CD4-positive, alpha-beta T cell treated with Interleukin-2 at 100 ng/mL for 4 hours (primary cell): Measurements from ENCODE around the gene PVR.
"Not testable (repeated sequence)": the region's sequence is repeated elsewhere in the genome, so short reads cannot be mapped to it uniquely, and the experiment has no call there.

ENCODE experiments used
- DNase-seq: peaks from one replicate; pipeline ENCODE4 v3.0.0-alpha.2; 2020; ENCODE audit warnings: low spot score

The PVR gene

DNA sequence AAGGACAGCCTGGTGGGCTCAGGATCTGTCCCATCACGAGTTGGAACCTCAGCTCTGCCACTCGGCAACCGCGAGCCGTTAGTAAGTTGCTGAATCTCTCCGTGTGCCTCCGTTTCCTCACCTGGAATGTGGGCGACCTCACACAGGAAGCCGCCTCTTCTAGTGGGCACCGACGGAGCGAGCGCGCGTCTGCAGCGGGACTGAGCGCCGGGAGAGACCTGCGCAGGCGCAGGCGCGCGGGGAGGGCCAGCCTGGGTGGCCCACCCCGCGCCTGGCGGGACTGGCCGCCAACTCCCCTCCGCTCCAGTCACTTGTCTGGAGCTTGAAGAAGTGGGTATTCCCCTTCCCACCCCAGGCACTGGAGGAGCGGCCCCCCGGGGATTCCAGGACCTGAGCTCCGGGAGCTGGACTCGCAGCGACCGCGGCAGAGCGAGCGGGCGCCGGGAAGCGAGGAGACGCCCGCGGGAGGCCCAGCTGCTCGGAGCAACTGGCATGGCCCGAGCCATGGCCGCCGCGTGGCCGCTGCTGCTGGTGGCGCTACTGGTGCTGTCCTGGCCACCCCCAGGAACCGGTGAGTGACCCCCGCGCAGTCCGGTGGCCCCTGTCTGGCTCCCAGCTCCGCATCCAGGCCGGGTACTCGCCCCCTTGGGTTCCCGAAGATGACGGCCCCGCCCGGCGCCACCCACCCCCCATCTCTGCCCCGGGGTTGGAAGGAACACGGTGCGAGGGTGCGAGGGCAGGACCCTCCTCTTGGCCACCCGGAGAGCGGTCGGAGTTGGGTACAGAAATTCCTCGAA lies at the start of gene PVR:
TSS of gene PVR (plus strand) at position 306 of the 797 bp plus-strand sequence. CDS start at position 493, 187 bp downstream.
- DNase-seq = peak; percentile 13

DNA sequence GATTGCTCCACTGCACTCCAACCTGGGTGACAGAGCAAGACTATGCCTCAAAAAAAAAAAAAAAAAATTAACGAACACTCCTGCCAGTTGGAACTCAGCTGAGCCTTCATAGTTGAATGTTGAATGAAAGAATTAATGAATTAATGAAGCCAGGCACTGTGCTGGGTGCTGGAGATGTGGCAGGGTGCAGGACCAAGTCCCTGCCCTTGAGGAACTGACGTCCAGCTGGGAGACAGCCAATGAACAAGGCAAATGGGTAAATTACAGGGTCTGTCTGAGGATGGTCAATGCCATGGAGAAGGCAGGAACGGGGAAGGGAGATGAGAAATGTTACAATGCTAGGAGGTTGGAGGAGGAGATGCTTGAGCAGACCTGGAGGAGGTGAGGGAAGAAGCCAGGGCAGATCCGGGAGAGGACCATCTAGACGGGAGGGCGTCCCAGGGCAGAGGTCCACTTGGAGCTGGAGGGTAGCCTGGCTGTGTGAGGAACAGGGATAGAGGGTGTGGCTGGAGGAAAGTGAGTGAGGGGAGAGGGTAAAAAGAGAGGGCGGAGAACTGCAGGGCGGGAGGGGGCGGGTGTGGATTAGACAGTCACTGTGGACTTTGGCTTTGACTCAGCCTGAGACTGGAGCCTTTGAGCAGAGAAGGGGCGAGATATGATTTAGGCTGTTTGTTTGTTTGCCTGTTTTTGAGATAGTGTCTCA lies 47.1 kb upstream of the PVR start:
- no peak for DNase-seq

DNA sequence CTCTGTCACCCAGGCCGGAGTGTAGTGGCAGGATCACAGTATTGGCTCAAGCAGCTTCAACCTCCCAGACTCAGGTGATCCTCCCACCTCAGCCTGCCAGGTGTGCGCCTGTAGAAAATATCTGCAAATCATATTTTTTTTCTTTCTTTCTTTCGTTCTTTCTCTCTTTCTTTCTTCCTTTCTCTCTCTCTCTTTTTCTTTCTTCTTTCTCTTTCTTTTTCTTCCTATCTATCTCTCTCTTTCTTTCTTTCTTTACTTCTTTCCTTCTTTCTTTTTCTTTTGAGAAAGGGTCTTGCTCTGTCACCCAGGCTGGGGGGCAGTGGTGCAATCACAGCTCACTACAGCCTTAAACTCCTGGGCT lies 46.6 kb upstream of the PVR start:
- DNase-seq = no peak

GRCh38 chr19:44598355-44598754 lies 45.4 kb upstream of the PVR start:
- no peak for DNase-seq

GRCh38 chr19:44598880-44599279 lies 44.8 kb upstream of the PVR start:
- DNase-seq = no peak

DNA sequence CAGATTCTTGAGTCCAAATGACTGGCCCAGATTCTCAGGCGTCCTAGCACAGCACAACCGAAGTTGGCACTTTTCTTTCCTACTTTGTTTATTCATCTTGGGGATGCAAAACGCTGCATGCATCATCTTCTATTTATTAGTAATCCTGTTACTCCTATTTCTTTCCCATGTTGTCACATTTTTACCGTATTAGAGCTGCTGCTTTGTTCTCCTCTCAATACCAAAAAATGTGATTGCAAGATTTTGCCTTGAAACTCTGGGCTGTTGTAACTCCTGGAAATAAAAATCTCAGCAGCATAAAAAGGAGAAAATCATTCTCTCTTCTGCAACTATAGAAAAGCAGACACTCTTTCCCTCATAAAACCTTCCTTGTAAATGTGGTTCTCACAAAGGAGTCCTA lies 43.2 kb upstream of the PVR start:
- no peak for DNase-seq

DNA sequence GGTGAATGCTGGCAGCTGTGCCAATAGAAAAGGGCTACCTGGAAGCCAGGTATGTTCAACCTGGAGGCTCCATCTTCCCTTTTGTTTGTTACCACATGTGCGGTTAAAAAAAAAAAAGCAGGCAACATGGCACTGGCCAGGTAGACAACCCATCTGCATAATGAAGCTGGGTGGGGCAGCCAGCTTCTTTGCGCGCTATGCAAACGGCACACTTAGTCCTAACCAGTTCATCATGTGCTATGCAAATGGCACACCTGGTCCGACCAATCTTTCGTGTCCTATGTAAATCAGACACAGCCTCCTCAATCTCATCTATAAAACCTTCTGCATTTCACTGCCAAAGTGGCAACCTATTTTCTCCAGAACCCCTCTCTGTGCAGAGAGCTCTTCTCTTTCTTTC lies 41.6 kb upstream of the PVR start:
- no peak for DNase-seq

GRCh38 chr19:44603201-44603945 lies 40.3 kb upstream of the PVR start:
- no peak for DNase-seq

GRCh38 chr19:44604241-44604640 lies 39.5 kb upstream of the PVR start:
- DNase-seq = no peak

GRCh38 chr19:44605547-44605946 lies 38.2 kb upstream of the PVR start:
- no peak for DNase-seq

DNA sequence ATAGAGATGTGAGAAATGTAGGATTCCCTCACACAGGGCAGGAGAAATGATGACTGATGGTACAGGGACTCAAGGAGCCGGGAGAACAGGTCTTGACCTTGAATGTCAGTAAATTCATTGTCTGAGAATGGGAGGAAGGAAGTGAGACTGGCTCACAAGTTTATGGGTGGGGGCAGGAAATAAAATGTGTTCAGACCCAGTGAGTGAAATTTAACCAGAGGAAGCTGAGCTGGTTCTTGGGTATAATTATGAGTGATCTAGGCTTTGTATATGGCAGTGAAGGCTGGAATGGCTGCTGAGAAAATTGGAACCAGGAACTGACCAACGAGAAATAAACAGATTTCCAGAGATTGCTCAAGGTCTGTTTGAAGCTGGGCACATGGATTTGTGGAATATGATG lies 36.7 kb upstream of the PVR start:
- DNase-seq = peak; percentile 0

DNA sequence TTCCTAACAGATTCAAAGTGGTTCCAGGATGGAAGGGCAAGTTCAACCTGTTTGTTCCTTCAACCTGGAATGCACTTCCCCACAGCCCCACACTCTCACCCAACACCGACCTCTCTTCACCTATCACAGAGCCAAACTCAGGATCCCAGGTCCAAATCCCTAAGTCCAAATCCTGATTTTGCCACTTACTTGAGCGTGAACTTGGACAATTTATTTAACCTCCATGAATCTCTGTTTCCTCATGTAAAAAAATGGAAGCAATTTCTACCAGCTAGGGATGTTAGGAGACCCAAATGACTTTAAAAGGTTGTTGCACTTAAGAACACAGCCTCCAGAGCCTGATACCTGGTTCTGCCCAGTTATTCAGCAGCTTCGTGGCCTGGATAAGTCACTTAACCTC lies 35.8 kb upstream of the PVR start:
- no peak for DNase-seq

DNA sequence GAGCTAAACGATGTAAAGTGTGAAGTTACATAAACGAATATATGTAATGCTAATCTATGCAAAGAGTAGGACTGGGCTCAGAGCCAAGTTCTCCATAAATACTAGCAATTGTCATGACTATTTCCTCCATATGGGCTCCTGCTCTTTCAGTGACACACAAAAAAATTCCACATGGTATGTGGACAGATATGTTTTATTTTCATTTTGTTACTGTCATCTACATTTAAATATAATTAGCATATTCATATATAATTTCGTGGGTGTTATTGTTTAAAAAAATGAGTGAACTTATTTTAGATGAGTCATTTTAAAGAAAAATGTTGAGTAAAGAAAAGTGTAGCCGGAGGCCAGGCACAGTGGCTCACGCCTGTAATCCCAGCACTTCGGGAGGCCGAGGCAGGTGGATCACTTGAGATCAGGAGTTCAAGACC lies 35.3 kb upstream of the PVR start:
- DNase-seq = no peak

- no peak for DNase-seq
Measured at GRCh38 chr19:44609219-44609618, 34.5 kb upstream of the PVR start.

GRCh38 chr19:44610497-44610896 lies 33.2 kb upstream of the PVR start:
- DNase-seq = not testable (repeated sequence)

- DNase-seq = no peak
Measured at GRCh38 chr19:44611812-44612295, 31.9 kb upstream of the PVR start.

DNA sequence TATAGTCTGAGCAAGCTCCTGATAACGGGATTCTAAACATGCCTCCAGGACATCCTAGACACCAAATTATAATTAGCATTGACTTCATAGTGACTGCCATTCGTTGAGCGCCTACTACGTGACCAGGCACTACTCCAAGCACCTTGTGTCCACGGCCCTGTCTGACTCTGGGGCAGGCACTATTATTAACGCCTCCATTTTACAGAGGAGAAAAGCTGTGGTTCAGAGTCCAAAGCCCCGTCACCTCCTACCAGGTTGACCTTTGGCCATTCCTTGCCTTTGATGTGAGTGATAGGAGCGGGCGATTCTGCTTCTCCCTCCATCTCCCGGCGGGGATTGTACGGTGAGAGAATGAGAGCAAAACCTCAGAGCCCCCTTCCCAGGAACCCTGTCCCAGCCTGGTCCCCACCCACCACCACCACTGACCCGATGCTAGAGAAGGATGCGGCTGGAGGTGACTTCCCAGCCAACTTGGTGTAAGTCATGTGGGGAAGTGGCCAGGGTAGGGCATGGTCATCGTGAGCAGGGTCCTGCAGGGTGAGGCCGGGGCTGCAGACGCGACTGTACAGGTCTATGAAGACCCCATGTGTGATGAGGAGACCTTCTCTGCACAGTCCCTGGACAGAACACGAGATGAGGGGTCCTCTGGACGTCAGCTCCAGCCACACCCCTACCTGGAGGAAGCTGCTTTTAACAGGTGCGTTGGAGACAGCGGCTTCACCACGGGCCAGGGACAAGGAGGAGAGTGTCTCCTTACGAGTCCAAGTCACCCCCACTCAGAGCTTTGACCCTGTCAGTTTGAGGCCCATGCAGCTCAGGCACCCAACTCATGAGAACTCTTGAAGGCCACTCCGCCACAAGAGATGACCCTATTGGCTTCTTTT lies 30.2 kb upstream of the PVR start, which contains the start of gene IGSF23:
TSS of gene IGSF23 (plus strand) at position 269 of the 884 bp plus-strand sequence. CDS start at position 352, 83 bp downstream.
- no peak for DNase-seq

DNA sequence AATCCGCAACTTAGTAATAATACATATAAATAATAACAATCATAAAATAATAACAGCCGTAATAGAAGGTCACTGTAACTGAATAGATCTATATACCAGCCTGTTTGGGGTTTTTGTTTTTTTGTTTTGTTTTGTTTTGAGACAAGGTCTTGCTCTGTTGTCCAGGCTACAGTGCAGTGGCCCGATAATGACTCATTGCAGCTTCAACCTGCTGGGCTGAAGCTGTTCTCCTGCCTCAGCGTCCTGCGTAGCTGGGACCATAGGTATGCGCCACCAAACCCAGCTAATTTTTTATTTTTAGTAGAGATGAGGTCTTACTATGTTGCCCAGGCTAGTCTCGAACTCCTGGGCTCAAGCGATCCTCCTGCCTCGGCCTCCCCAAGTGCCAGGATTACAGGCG lies 29.4 kb upstream of the PVR start:
- DNase-seq = no peak

- no peak for DNase-seq
Measured at GRCh38 chr19:44615863-44616247, 27.9 kb upstream of the PVR start.

DNA sequence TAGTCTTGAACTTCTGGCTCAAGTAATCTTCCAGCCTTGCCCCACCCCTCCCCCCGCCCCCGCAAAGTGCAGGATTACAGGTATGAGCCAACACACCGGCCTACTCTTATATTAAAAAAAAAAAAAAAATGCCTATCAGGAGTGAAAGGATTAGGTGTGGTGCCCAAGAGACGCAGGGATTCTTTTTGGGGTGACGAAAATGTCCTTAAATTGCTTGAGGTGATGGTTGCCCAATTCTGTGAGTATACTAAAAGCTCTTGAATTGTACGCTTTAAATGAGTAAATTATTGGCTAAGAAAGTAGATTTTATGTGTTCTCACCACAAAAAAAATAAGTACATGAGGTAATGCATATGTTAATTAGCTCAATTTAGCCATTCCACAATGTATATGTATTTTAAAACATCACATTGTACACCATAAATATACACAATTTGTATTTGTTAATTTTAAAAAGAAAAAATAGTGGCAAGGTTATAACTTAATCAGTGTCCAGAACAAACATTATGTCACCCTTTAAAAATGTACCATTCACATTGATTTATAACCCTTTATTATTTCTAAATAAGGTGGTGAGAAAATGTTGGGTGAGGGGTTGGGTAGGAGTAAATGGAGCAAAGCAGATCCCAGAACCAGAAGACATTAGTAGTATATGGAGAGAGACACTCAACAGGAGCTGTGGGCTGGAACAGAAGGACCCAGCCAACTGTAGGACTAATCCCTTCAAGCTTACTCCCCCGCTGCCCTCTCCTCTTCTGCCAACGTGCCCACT lies 26.4 kb upstream of the PVR start:
- no peak for DNase-seq
